H9 (cell line): ENCODE results near the gene HS3ST1. TPM values are rescaled to one million over a fixed set of nuclear protein-coding genes. Genes with fewer than 3 reads are reported as not detected.
A peak's percentile ranks its signal among the peaks of the same experiment; 100 is the strongest.

Experiments
- DNase-seq: peaks from one replicate; pipeline ENCODE4 v3.0.0-alpha.2; 2017
- H2AFZ ChIP-seq: one replicate; pipeline ENCODE4 v1.6.1; 2013; ENCODE audit warnings: mild to moderate bottlenecking, low read length, control low read depth, moderate library complexity
- H2AK5ac ChIP-seq: 2 replicates; pipeline ENCODE4 v1.6.1; 2013; ENCODE audit warnings: low read length, control low read depth, mixed read lengths; ENCODE audit not compliant: insufficient read length
- H2BK120ac ChIP-seq: one replicate; pipeline ENCODE4 v1.6.1; 2013; ENCODE audit warnings: low read depth, mild to moderate bottlenecking, low read length, control low read depth, inconsistent platforms; ENCODE audit not compliant: poor library complexity, severe bottlenecking
- H2BK12ac ChIP-seq: 2 replicates; pipeline ENCODE4 v1.6.1; 2013; ENCODE audit warnings: low read length, control low read depth, mixed read lengths, low read depth; ENCODE audit not compliant: insufficient read length
- H2BK15ac ChIP-seq: 2 replicates; pipeline ENCODE4 v1.6.1; 2013; ENCODE audit warnings: low read depth, low read length, control low read depth
- H2BK20ac ChIP-seq: one replicate; pipeline ENCODE4 v1.6.1; 2013; ENCODE audit warnings: low read depth, mild to moderate bottlenecking, low read length, control low read depth, inconsistent platforms; ENCODE audit not compliant: poor library complexity, severe bottlenecking
- H2BK5ac ChIP-seq: 2 replicates; pipeline ENCODE4 v1.6.1; 2013; ENCODE audit warnings: low read length, control low read depth, mixed read lengths; ENCODE audit not compliant: insufficient read length
- H3K14ac ChIP-seq: 2 replicates; pipeline ENCODE4 v1.6.1; 2013; ENCODE audit warnings: low read length, control low read depth; ENCODE audit not compliant: insufficient read depth
- H3K18ac ChIP-seq: 2 replicates; pipeline ENCODE4 v1.6.1; 2013; ENCODE audit warnings: low read depth, mild to moderate bottlenecking, mixed read lengths, low read length, control low read depth; ENCODE audit not compliant: insufficient read length
- H3K23ac ChIP-seq: 2 replicates; pipeline ENCODE4 v1.6.1; 2013; ENCODE audit warnings: low read length, control low read depth, mixed read lengths, low read depth; ENCODE audit not compliant: insufficient read length
- H3K23me2 ChIP-seq: 2 replicates; pipeline ENCODE4 v1.6.1; 2013; ENCODE audit warnings: low read depth, mild to moderate bottlenecking, mixed read lengths, low read length, control low read depth; ENCODE audit not compliant: insufficient read length, poor library complexity, severe bottlenecking
- H3K27ac ChIP-seq: 2 replicates; pipeline ENCODE4 v1.5.1; 2013; ENCODE audit warnings: low read length, control low read depth, mixed read lengths, low read depth; ENCODE audit not compliant: insufficient read length
- H3K27me3 ChIP-seq: 2 replicates; pipeline ENCODE4 v1.6.1; 2013; ENCODE audit warnings: low read length, control low read depth, inconsistent platforms; ENCODE audit not compliant: insufficient read depth
- H3K4ac ChIP-seq: 2 replicates; pipeline ENCODE4 v1.6.1; 2013; ENCODE audit warnings: low read depth, mild to moderate bottlenecking, control low read depth, inconsistent platforms, low read length, moderate library complexity
- H3K4me1 ChIP-seq: 2 replicates; pipeline ENCODE4 v1.6.1; 2013; ENCODE audit warnings: low read length, control low read depth, inconsistent platforms; ENCODE audit not compliant: insufficient read depth
- H3K4me2 ChIP-seq: 2 replicates; pipeline ENCODE4 v1.6.1; 2013; ENCODE audit warnings: low read length, control low read depth, mixed read lengths; ENCODE audit not compliant: insufficient read length, insufficient read depth
- H3K56ac ChIP-seq: 2 replicates; pipeline ENCODE4 v1.6.1; 2013; ENCODE audit warnings: low read depth, mild to moderate bottlenecking, mixed read lengths, low read length, control low read depth; ENCODE audit not compliant: insufficient read length
- H3K79me1 ChIP-seq: 2 replicates; pipeline ENCODE4 v1.6.1; 2013; ENCODE audit warnings: low read depth, mild to moderate bottlenecking, moderate library complexity, low read length, control low read depth, inconsistent platforms; ENCODE audit not compliant: insufficient read depth, poor library complexity, severe bottlenecking
- H3K79me2 ChIP-seq: 2 replicates; pipeline ENCODE4 v1.6.1; 2013; ENCODE audit warnings: low read length, control low read depth, inconsistent platforms; ENCODE audit not compliant: insufficient read depth
- H3K9ac ChIP-seq: 2 replicates; pipeline ENCODE4 v1.6.1; 2013; ENCODE audit warnings: low read length, control low read depth, mixed read lengths; ENCODE audit not compliant: insufficient read length; ENCODE audit errors: extremely low read depth
- H3K9me3 ChIP-seq: one replicate; pipeline ENCODE4 v1.6.1; 2013; ENCODE audit warnings: low read depth, low read length, inconsistent platforms; ENCODE audit not compliant: control insufficient read depth
- H3T11ph ChIP-seq: one replicate; pipeline ENCODE4 v1.6.1; 2013; ENCODE audit warnings: mild to moderate bottlenecking, low read length, control low read depth, inconsistent platforms
- H4K20me1 ChIP-seq: one replicate; pipeline ENCODE4 v1.6.1; 2013; ENCODE audit not compliant: control insufficient read depth, insufficient read length, insufficient read depth
- H4K5ac ChIP-seq: 2 replicates; pipeline ENCODE4 v1.6.1; 2013; ENCODE audit warnings: low read depth, mild to moderate bottlenecking, mixed read lengths, low read length, control low read depth; ENCODE audit not compliant: insufficient read length
- H4K8ac ChIP-seq: replicated peaks from 2 replicates; pipeline ENCODE4 v1.6.1; 2013; ENCODE audit warnings: low read length, control low read depth, mixed read lengths, low read depth; ENCODE audit not compliant: insufficient read length
- H4K91ac ChIP-seq: 2 replicates; pipeline ENCODE4 v1.6.1; 2013; ENCODE audit warnings: low read depth, mild to moderate bottlenecking, moderate library complexity, mixed read lengths, low read length, control low read depth; ENCODE audit not compliant: insufficient read length
- H3K27ac Mint-ChIP-seq, 3 experiments: 2 replicates in 2 of 3; 3 replicates in 1 of 3; pipeline ENCODE4 v1.8.0; 2020 to 2021; ENCODE audit warnings: mixed read lengths in 3 of 3, mild to moderate bottlenecking in 1 of 3, moderate library complexity in 1 of 3
- H3K27me3 Mint-ChIP-seq: 2 replicates; pipeline ENCODE4 v1.8.0; 2021; ENCODE audit warnings: low read depth, mild to moderate bottlenecking, moderate library complexity, mixed read lengths
- H3K36me3 Mint-ChIP-seq, 3 experiments: 2 replicates in 2 of 3; 3 replicates in 1 of 3; pipeline ENCODE4 v1.8.0; 2020 to 2021; ENCODE audit warnings: low read depth in 3 of 3, mixed read lengths in 3 of 3; ENCODE audit not compliant: insufficient read depth in 1 of 3
- H3K4me1 Mint-ChIP-seq, 2 experiments: 2 replicates each; pipeline ENCODE4 v1.8.0; 2020; ENCODE audit warnings: mixed read lengths in 2 of 2
- H3K4me3 Mint-ChIP-seq, 2 experiments: 2 replicates in 1 of 2; 3 replicates in 1 of 2; pipeline ENCODE4 v1.8.0; 2020 to 2021; ENCODE audit warnings: mild to moderate bottlenecking in 2 of 2, mixed read lengths in 2 of 2, moderate library complexity in 1 of 2
- H3K9me3 Mint-ChIP-seq, 2 experiments: 2 replicates in 1 of 2; 3 replicates in 1 of 2; pipeline ENCODE4 v1.8.0; 2020; ENCODE audit warnings: mild to moderate bottlenecking in 2 of 2, mixed read lengths in 2 of 2, moderate library complexity in 1 of 2
- WGBS: extraction: QIAGEN DNeasy Blood & Tissue Kit; methylation state at CpG from one replicate; pipeline ENCODE4 v1.1.7; 2013; ENCODE audit warnings: missing lambda C conversion rate, low lambda C conversion rate, mixed read lengths; ENCODE audit not compliant: insufficient read length; ENCODE audit errors: extremely low coverage; 5-methylcytosine and 5-hydroxymethylcytosine counted together
- total RNA-seq: library from RNA; stranded (reverse); gene quantifications from 2 replicates; pipeline ENCODE4 v1.2.1, GENCODE V29; 2021
- TF ChIP-seq, protein P1 (sequence below): fragments of 200-600 bp; sonication (generic); conservative IDR thresholded peaks from 3 replicates; pipeline ENCODE4 v1.8.0; 2021; ENCODE audit warnings: antibody characterized with exemption, mild to moderate bottlenecking

Gene HS3ST1
- total RNA-seq, 1 experiment from 2014 or later, result 0.04 TPM

GRCh38 chr4:11416767-11417113 is 12.0 kb downstream of the HS3ST1 start:
- Histone ChIP-seq H3K27me3 (no peaks in the 10 kb centered on the region), H3K27ac (no peak overlapping the region), H3K9me3 (no peaks in the 10 kb centered on the region), H3K56ac (no peak overlapping the region), H2AK5ac (no peak overlapping the region), H2BK5ac (no peak overlapping the region), H3K23me2 (no peaks in the 10 kb centered on the region), H3K79me2 (no peaks in the 10 kb centered on the region), H4K8ac (no peak overlapping the region), H2BK12ac (no peak overlapping the region), H2BK120ac (no peak overlapping the region), H4K91ac (no peak overlapping the region), H3K79me1 (no peaks in the 10 kb centered on the region), H3K23ac (no peak overlapping the region), H3T11ph (no peak overlapping the region), H3K4me2 (no peak overlapping the region), H3K14ac (no peak overlapping the region), H2BK15ac (no peak overlapping the region), H3K4me1 (no peaks in the 10 kb centered on the region), H3K4ac (no peak overlapping the region), H4K5ac (no peak overlapping the region), H2BK20ac (no peak overlapping the region), H2AFZ (no peak overlapping the region), H3K18ac (no peak overlapping the region), H4K20me1 (no peaks in the 10 kb centered on the region), H3K9ac (no peak overlapping the region)
- Mint-ChIP-seq H3K4me1 (peaks cover 6% of the 10 kb centered on the region in 2 experiments; a peak in 3 of 4 replicates), H3K4me3 (no peak overlapping the region; a peak in 1 of 5 replicates), H3K27ac (peak overlapping the region in 1 of 3 experiments; percentile 19; a peak in 1 of 7 replicates), H3K9me3 (no peaks in the 10 kb centered on the region), H3K27me3 (no peaks in the 10 kb centered on the region), H3K36me3 (no peaks in the 10 kb centered on the region)
- TF ChIP-seq, protein P1, sequence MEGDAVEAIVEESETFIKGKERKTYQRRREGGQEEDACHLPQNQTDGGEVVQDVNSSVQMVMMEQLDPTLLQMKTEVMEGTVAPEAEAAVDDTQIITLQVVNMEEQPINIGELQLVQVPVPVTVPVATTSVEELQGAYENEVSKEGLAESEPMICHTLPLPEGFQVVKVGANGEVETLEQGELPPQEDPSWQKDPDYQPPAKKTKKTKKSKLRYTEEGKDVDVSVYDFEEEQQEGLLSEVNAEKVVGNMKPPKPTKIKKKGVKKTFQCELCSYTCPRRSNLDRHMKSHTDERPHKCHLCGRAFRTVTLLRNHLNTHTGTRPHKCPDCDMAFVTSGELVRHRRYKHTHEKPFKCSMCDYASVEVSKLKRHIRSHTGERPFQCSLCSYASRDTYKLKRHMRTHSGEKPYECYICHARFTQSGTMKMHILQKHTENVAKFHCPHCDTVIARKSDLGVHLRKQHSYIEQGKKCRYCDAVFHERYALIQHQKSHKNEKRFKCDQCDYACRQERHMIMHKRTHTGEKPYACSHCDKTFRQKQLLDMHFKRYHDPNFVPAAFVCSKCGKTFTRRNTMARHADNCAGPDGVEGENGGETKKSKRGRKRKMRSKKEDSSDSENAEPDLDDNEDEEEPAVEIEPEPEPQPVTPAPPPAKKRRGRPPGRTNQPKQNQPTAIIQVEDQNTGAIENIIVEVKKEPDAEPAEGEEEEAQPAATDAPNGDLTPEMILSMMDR, result no peak
- no CpG with 5 or more reads among the region's 3 CpGs for WGBS
- DNase-seq, result no peak
